MM.1S (cell line): Measurements from ENCODE around the gene HBP1.

Experiments used
- CTCF ChIP-seq: fragments of 300-600 bp; sonication (generic); IDR thresholded peaks from 2 replicates; pipeline ENCODE4 v1.5.1; 2016; ENCODE audit warnings: antibody characterized with exemption, low read length, mixed read lengths
- EZH2 ChIP-seq: fragments of 300-600 bp; sonication (generic); optimal IDR thresholded peaks from 2 replicates; pipeline ENCODE3; 2017; ENCODE audit warnings: low read depth, mild to moderate bottlenecking, antibody characterized with exemption, low read length, mixed read lengths
- EZH2phosphoT487 ChIP-seq: fragments of 300-600 bp; sonication (generic); IDR thresholded peaks from 2 replicates; pipeline ENCODE4 v1.6.1; 2018; ENCODE audit warnings: antibody characterized with exemption, low read length

DNA sequence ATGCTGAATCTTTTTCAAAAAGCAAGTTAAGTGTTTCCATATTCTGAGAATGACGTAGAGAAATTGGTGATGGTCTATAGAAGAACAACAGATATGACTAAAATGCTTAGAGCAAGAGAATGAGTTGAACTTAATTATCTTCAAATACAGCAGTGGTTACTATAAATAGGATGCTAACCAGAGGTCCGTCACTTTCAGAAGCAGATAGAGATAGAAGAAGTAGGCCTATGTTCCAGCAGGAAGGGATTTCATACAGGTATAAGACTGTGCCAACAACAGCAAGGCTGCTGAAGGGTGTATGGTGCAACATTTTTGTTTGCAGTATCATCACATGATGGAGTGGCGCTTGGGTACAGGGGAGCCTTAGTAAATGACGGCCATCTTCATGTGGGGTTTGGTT is 68.6 kb downstream of the HBP1 start:
- TF ChIP-seq CTCF (no peak), EZH2 (no peak), EZH2phosphoT487 (no peak)
